Smooth muscle cell (in vitro differentiated cells): ENCODE measurements around the gene MAPK9. TPM values are rescaled to one million over a fixed set of nuclear protein-coding genes. Genes with fewer than 3 reads are reported as not detected.

Experiments
- DNase-seq: peaks from one replicate; lab custom pipeline; 2025; ENCODE audit not compliant: unreplicated experiment; lab: John Stamatoyannopoulos, UW
- H2AFZ ChIP-seq: fragments of 200-600 bp; sonication (generic); 2 replicates; pipeline ENCODE4 v1.6.0; 2016; ENCODE audit warnings: antibody characterized with exemption, low read depth, mild to moderate bottlenecking
- H3F3A ChIP-seq: fragments of 200-600 bp; sonication (generic); 2 replicates; pipeline ENCODE4 v1.6.0; 2017; ENCODE audit warnings: antibody characterized with exemption, low read depth
- H3K27ac ChIP-seq: fragments of 200-600 bp; sonication (generic); 2 replicates; pipeline ENCODE4 v1.5.1; 2016; ENCODE audit warnings: low read depth, mild to moderate bottlenecking
- H3K27me3 ChIP-seq: fragments of 200-600 bp; sonication (generic); 2 replicates; pipeline ENCODE4 v1.6.1; 2016; ENCODE audit warnings: low read depth, mild to moderate bottlenecking
- H3K36me3 ChIP-seq: fragments of 200-600 bp; sonication (generic); 2 replicates; pipeline ENCODE4 v1.5.1; 2016; ENCODE audit warnings: low read depth
- H3K4me1 ChIP-seq: fragments of 200-600 bp; sonication (generic); 2 replicates; pipeline ENCODE4 v1.5.1; 2016; ENCODE audit warnings: low read depth
- H3K4me2 ChIP-seq: fragments of 200-600 bp; sonication (generic); 2 replicates; pipeline ENCODE4 v1.6.0; 2016; ENCODE audit warnings: mild to moderate bottlenecking
- H3K4me3 ChIP-seq: fragments of 200-600 bp; sonication (generic); 2 replicates; pipeline ENCODE4 v1.5.1; 2016; ENCODE audit warnings: mild to moderate bottlenecking
- H3K79me2 ChIP-seq: fragments of 200-600 bp; sonication (generic); 2 replicates; pipeline ENCODE4 v1.6.0; 2016; ENCODE audit warnings: low read depth, mild to moderate bottlenecking
- H3K9ac ChIP-seq: fragments of 200-600 bp; sonication (generic); 2 replicates; pipeline ENCODE4 v1.6.0; 2016; ENCODE audit warnings: low read depth
- H3K9me3 ChIP-seq: fragments of 200-600 bp; sonication (generic); replicated peaks from 2 replicates; pipeline ENCODE4 v1.5.1; 2016; ENCODE audit warnings: low read depth
- H4K20me1 ChIP-seq: fragments of 200-600 bp; sonication (generic); 2 replicates; pipeline ENCODE4 v1.6.0; 2016; ENCODE audit warnings: low read depth
- CTCF ChIP-seq: fragments of 200-600 bp; sonication (generic); IDR thresholded peaks from 2 replicates; pipeline ENCODE4 v1.5.1; 2017; ENCODE audit warnings: borderline replicate concordance, mild to moderate bottlenecking, antibody characterized with exemption; ENCODE audit not compliant: insufficient read depth, poor library complexity, severe bottlenecking
- WGBS: methylation state at CpG from one replicate; pipeline ENCODE4 v1.1.7; 2016; ENCODE audit warnings: low lambda C conversion rate; 5-methylcytosine and 5-hydroxymethylcytosine counted together
- polyA plus RNA-seq: library from polyadenylated mRNA; unstranded; fragments of >200 nt; fragmentation: Nextera tagmentation; extraction: Ambion mirVana; gene quantifications from 2 replicates; pipeline ENCODE4 v1.2.1, GENCODE V29; 2016
- total RNA-seq: library from RNA; depleted of rRNA; stranded (reverse); fragments of >200 nt; gene quantifications from 2 replicates; pipeline ENCODE4 v1.2.3, GENCODE V29; 2014

MAPK9 gene
- total and polyA plus RNA-seq, 2 experiments from 2014 or later: 34.8 to 40.9 TPM

- Histone ChIP-seq H4K20me1 (no peaks in the 10 kb centered on the region), H3F3A (no peaks in the 10 kb centered on the region), H3K79me2 (no peaks in the 10 kb centered on the region), H3K4me2 (no peak overlapping the region), H3K27me3 (peaks cover 10% of the 10 kb centered on the region), H3K9me3 (no peaks in the 10 kb centered on the region), H3K9ac (no peak overlapping the region), H3K4me3 (no peak overlapping the region), H2AFZ (no peak overlapping the region), H3K4me1 (no peaks in the 10 kb centered on the region), H3K27ac (no peak overlapping the region), H3K36me3 (no peaks in the 10 kb centered on the region)
- WGBS: 76% methylated on average over 1 of the region's 1 CpG
- no peak for TF ChIP-seq CTCF
- DNase-seq: no peak
Observed at GRCh38 chr5:180204276-180204819, 87.5 kb downstream of the MAPK9 start.

- Histone ChIP-seq H3K9ac (no peak overlapping the region), H3F3A (no peaks in the 10 kb centered on the region), H3K4me1 (no peaks in the 10 kb centered on the region), H3K79me2 (no peaks in the 10 kb centered on the region), H3K27ac (no peak overlapping the region), H2AFZ (no peak overlapping the region), H4K20me1 (no peaks in the 10 kb centered on the region), H3K4me2 (no peak overlapping the region), H3K36me3 (no peaks in the 10 kb centered on the region), H3K27me3 (peaks cover 5% of the 10 kb centered on the region), H3K9me3 (no peaks in the 10 kb centered on the region), H3K4me3 (no peak overlapping the region)
- WGBS: 93% methylated on average over 8 of the region's 8 CpGs
- DNase-seq: no peak
- no peak for TF ChIP-seq CTCF
Observed at GRCh38 chr5:180202939-180203573, 88.8 kb downstream of the MAPK9 start.

GRCh38 chr5:180201051-180201987 lies 90.6 kb downstream of the MAPK9 start:
- peak; percentile 33 for TF ChIP-seq CTCF
- H3K4me3 ChIP-seq: no peak overlapping the region
- DNase-seq: no peak
- H3K27ac ChIP-seq: no peak overlapping the region
- no peak overlapping the region for H2AFZ ChIP-seq
- no peaks in the 10 kb centered on the region for H3K9me3 ChIP-seq
- no peak overlapping the region for H3K4me2 ChIP-seq
- no peaks in the 10 kb centered on the region for H3K79me2 ChIP-seq
- no peaks in the 10 kb centered on the region for H3K27me3 ChIP-seq
- no peaks in the 10 kb centered on the region for H4K20me1 ChIP-seq
- no peaks in the 10 kb centered on the region for H3F3A ChIP-seq
- 78% methylated on average over 23 of the region's 23 CpGs for WGBS
- no peaks in the 10 kb centered on the region for H3K36me3 ChIP-seq
- no peaks in the 10 kb centered on the region for H3K4me1 ChIP-seq
- H3K9ac ChIP-seq: no peak overlapping the region
